ENCODE data around the gene ADIPOQ. TPM values are rescaled to one million over a fixed set of nuclear protein-coding genes. Genes with fewer than 3 reads are reported as not detected.

Gene ADIPOQ
- total RNA-seq, 1 experiment from 2014 or later: not detected

- DNase-seq: no peak
- Histone ChIP-seq H3K9ac (ENCODE audit: low read length) (no peak overlapping the region), H4K20me1 (ENCODE audit: low read length) (no peaks in the 10 kb centered on the region), H3K4me3 (ENCODE audit: low read length) (no peak overlapping the region), H3K4me1 (ENCODE audit: insufficient read depth, low read length) (no peaks in the 10 kb centered on the region), H3K9me3 (ENCODE audit: low read length) (no peaks in the 10 kb centered on the region), H3K79me2 (ENCODE audit: low read length) (no peaks in the 10 kb centered on the region), H3K4me2 (ENCODE audit: low read length) (no peak overlapping the region), H3K36me3 (ENCODE audit: low read depth, low read length) (no peaks in the 10 kb centered on the region), H3K9me2 (replicated peaks; ENCODE audit: low read length) (no peaks in the 10 kb centered on the region), H3F3A (ENCODE audit: low read length, unreplicated experiment) (no peaks in the 10 kb centered on the region), H3K27me3 (ENCODE audit: low read length) (no peaks in the 10 kb centered on the region), H3K27ac (ENCODE audit: low read length) (no peak overlapping the region), H2AFZ (ENCODE audit: low read length) (no peak overlapping the region)
- ChIA-PET CTCF (no interaction called here), POLR2A (ENCODE audit: unreplicated experiment) (no interaction called here)
- no TSS peak for BruUV-seq (replicated peaks)
- no peak for TF ChIP-seq CTCF (conservative IDR thresholded peaks at IDR 0.05; ENCODE audit: low read depth, low read length)
- no peak for TF ChIP-seq EZH2 (IDR thresholded peaks at IDR 0.05; ENCODE audit: low read length, unreplicated experiment)
- TF ChIP-seq EZH2phosphoT487 (IDR thresholded peaks at IDR 0.05; ENCODE audit: borderline replicate concordance, low read length): no peak
- intact Hi-C loops (cut with micrococcal nuclease): no loop called here
- no peak for ATAC-seq
Observed at GRCh38 chr3:186852994-186853393, 10.5 kb downstream of the ADIPOQ start.

GRCh38 chr3:186854146-186854545, 11.6 kb downstream of the ADIPOQ start:
- Histone ChIP-seq H3K9me3 (ENCODE audit: low read length) (no peaks in the 10 kb centered on the region), H3K27me3 (ENCODE audit: low read length) (no peaks in the 10 kb centered on the region), H3K9ac (ENCODE audit: low read length) (no peak overlapping the region), H3K4me2 (ENCODE audit: low read length) (no peak overlapping the region), H4K20me1 (ENCODE audit: low read length) (no peaks in the 10 kb centered on the region), H3K27ac (ENCODE audit: low read length) (no peak overlapping the region), H2AFZ (ENCODE audit: low read length) (no peak overlapping the region), H3F3A (ENCODE audit: low read length, unreplicated experiment) (no peaks in the 10 kb centered on the region), H3K36me3 (ENCODE audit: low read depth, low read length) (no peaks in the 10 kb centered on the region), H3K4me1 (ENCODE audit: insufficient read depth, low read length) (no peaks in the 10 kb centered on the region), H3K9me2 (replicated peaks; ENCODE audit: low read length) (no peaks in the 10 kb centered on the region), H3K79me2 (ENCODE audit: low read length) (no peaks in the 10 kb centered on the region), H3K4me3 (ENCODE audit: low read length) (no peak overlapping the region)
- CTCF ChIA-PET: no interaction called here
- BruUV-seq (replicated peaks): no TSS peak
- intact Hi-C loops (cut with micrococcal nuclease): no loop called here
- POLR2A ChIA-PET (ENCODE audit: unreplicated experiment): no interaction called here
- TF ChIP-seq CTCF (conservative IDR thresholded peaks at IDR 0.05; ENCODE audit: low read depth, low read length) (no peak), EZH2phosphoT487 (IDR thresholded peaks at IDR 0.05; ENCODE audit: borderline replicate concordance, low read length) (no peak), EZH2 (IDR thresholded peaks at IDR 0.05; ENCODE audit: low read length, unreplicated experiment) (no peak)
- ATAC-seq: no peak
- no peak for DNase-seq

GRCh38 chr3:186854954-186855353, 12.4 kb downstream of the ADIPOQ start:
- DNase-seq (no peak), ATAC-seq (no peak)
- CTCF ChIA-PET: no interaction called here
- TF ChIP-seq CTCF (conservative IDR thresholded peaks at IDR 0.05; ENCODE audit: low read depth, low read length) (no peak), EZH2 (IDR thresholded peaks at IDR 0.05; ENCODE audit: low read length, unreplicated experiment) (no peak), EZH2phosphoT487 (IDR thresholded peaks at IDR 0.05; ENCODE audit: borderline replicate concordance, low read length) (no peak)
- Histone ChIP-seq H3K27ac (ENCODE audit: low read length) (no peak overlapping the region), H3K36me3 (ENCODE audit: low read depth, low read length) (no peaks in the 10 kb centered on the region), H3K9me2 (replicated peaks; ENCODE audit: low read length) (no peaks in the 10 kb centered on the region), H3K9ac (ENCODE audit: low read length) (no peak overlapping the region), H2AFZ (ENCODE audit: low read length) (no peak overlapping the region), H3K9me3 (ENCODE audit: low read length) (no peaks in the 10 kb centered on the region), H3F3A (ENCODE audit: low read length, unreplicated experiment) (no peaks in the 10 kb centered on the region), H3K27me3 (ENCODE audit: low read length) (no peaks in the 10 kb centered on the region), H3K79me2 (ENCODE audit: low read length) (no peaks in the 10 kb centered on the region), H4K20me1 (ENCODE audit: low read length) (no peaks in the 10 kb centered on the region), H3K4me1 (ENCODE audit: insufficient read depth, low read length) (no peaks in the 10 kb centered on the region), H3K4me3 (ENCODE audit: low read length) (no peak overlapping the region), H3K4me2 (ENCODE audit: low read length) (no peak overlapping the region)
- POLR2A ChIA-PET (ENCODE audit: unreplicated experiment): no interaction called here
- BruUV-seq (replicated peaks): no TSS peak
- intact Hi-C loops (cut with micrococcal nuclease): no loop called here
